ENCODE results near the gene SMIM10L2A. TPM values are rescaled to one million over a fixed set of nuclear protein-coding genes. Genes with fewer than 3 reads are reported as not detected.

SMIM10L2A gene
- total RNA-seq, 2 experiments from 2014 or later: 0.58 to 0.65 TPM

Other genes starting within 250 kb of the SMIM10L2A start
- gene ETDA, start 169.9 kb upstream of the SMIM10L2A start, total RNA-seq: not detected
- gene ETDC, start 112.5 kb upstream of the SMIM10L2A start, total RNA-seq: not detected
- 10 to 100 TPM; 12.1 to 13.8 TPM for gene ZNF75D, start 77.8 kb upstream of the SMIM10L2A start, total RNA-seq
- gene ZNF449, start 77.1 kb upstream of the SMIM10L2A start, total RNA-seq: 1 to 10 TPM; 4.3 to 4.4 TPM
- 10 to 100 TPM; 24.4 to 24.9 TPM for gene INTS6L, start 98.7 kb downstream of the SMIM10L2A start, total RNA-seq

Data from activated CD8-positive, alpha-beta T cell treated with anti-CD3 and anti-CD28 coated beads, Interleukin-2, amount 10 ng/mL, durations not matched to agents 7 days and 5 days (primary cell).